ENCODE data around the gene CTNND2.

Gene CTNND2

DNA sequence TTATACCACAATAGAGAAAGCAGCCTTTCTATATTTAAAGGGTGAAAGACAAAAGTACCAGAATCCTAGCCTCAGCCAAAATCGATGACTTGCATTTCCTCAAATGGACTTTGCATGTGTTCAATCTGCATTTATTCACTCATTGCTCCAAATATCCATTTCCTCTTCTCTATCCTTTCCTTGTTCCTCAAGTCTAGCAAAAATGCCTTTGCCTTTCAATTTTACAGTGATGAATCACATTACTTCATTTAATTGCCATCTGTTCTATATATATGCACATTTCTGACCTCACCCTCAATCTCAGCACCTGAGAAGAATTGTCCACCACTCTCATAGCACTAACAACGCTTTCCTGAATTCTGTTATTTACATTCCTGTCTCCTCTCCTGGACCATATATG, 329.5 kb downstream of the CTNND2 start:
- TF ChIP-seq, protein P1, sequence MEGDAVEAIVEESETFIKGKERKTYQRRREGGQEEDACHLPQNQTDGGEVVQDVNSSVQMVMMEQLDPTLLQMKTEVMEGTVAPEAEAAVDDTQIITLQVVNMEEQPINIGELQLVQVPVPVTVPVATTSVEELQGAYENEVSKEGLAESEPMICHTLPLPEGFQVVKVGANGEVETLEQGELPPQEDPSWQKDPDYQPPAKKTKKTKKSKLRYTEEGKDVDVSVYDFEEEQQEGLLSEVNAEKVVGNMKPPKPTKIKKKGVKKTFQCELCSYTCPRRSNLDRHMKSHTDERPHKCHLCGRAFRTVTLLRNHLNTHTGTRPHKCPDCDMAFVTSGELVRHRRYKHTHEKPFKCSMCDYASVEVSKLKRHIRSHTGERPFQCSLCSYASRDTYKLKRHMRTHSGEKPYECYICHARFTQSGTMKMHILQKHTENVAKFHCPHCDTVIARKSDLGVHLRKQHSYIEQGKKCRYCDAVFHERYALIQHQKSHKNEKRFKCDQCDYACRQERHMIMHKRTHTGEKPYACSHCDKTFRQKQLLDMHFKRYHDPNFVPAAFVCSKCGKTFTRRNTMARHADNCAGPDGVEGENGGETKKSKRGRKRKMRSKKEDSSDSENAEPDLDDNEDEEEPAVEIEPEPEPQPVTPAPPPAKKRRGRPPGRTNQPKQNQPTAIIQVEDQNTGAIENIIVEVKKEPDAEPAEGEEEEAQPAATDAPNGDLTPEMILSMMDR (IDR thresholded peaks at IDR 0.05; ENCODE audit: insufficient read depth, low read length, missing control alignments): no peak
- no peak overlapping the region for H3K4me3 ChIP-seq (ENCODE audit: low read depth, low read length)
- DNase-seq (ENCODE audit: low read depth, low spot score): no peak
- CTCF ChIA-PET: no interaction called here
- POLR2A ChIA-PET: no interaction called here

DNA sequence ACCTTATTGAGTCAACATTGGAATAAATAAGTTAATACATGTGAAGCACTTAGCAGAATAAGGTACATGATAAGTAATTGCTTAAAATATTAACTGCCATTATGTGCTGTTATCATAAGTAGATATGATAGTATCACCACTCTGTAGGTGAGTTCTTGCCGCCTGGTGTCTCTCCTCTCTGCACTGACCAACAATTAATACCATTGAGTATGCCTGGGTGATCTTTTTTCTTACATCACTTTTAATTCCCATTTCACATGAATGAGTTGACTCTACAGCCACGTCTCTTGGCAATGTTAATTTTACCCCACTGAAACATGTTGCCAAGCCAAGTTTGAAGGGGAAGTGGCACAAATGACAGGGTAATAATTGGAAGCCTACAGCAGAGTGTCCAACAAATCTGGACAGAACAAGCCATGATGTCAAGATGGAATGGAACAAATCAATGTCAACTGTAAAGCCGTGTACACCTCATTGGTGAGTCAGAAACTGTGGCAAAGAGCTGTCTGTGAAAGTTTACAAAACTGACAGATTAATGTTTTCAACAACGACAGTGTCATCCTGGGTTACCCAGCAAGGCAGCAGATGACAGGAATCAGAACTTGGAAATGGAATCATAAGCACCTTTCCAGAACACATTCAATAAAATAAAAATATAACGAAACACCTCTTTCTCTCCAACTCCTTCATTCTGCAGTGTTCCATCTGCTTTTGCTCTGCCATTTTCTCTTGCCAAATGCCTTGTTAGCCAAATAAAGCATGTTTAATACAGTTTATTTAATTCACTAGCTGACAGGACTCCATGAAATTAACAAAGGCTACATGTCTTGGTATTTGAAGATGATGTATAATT, 330.9 kb downstream of the CTNND2 start:
- CTCF ChIA-PET: no interaction called here
- no peak overlapping the region for H3K4me3 ChIP-seq (ENCODE audit: low read depth, low read length)
- POLR2A ChIA-PET: no interaction called here
- DNase-seq (ENCODE audit: low read depth, low spot score): no peak
- TF ChIP-seq, protein P1 (IDR thresholded peaks at IDR 0.05; ENCODE audit: insufficient read depth, low read length, missing control alignments): no peak

DNA sequence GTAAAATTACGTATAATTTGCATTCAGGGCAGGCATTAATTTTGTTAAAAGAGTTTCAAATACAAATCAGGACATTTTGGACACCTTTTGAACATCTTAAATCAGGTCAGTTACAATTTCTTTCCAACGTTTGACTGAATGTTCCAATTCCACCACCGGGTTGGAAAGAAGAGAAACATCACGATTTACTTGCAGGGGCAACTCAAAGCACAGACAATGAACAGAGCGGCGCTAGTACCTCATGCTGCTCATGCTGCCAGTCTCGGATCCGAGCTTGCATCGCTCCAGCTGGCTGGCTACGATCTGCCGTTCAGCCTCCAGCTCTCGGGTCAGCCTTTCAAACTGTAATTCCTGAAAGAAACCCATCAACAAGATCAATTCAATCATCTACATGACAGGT, 339.5 kb downstream of the CTNND2 start:
- TF ChIP-seq, protein P1 (IDR thresholded peaks at IDR 0.05; ENCODE audit: insufficient read depth, low read length, missing control alignments): no peak
- H3K4me3 ChIP-seq (ENCODE audit: low read depth, low read length): no peak overlapping the region
- ChIA-PET POLR2A (no interaction called here), CTCF (no interaction called here)
- DNase-seq (ENCODE audit: low read depth, low spot score): no peak

DNA sequence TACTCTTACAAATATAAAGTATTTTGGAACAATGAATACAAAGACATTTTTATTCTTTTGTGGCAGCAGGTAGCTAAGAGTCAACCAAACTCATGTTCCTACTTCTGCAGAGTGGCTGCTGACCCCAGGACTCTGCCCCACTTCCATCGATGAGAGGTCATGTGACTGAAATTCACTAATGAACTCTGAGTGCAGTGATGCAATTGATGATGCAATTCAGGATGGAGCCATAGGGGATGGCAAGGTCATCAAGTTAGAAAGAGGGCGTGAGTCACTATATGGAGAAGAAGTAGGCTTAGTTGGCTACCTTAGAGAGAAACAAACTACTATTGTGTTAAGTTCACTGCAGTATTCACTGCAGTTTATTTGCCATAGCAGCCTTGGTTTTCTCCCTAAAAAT, 340.4 kb downstream of the CTNND2 start:
- no peak for DNase-seq (ENCODE audit: low read depth, low spot score)
- no peak overlapping the region for H3K4me3 ChIP-seq (ENCODE audit: low read depth, low read length)
- CTCF ChIA-PET: no interaction called here
- TF ChIP-seq, protein P1 (IDR thresholded peaks at IDR 0.05; ENCODE audit: insufficient read depth, low read length, missing control alignments): no peak
- POLR2A ChIA-PET: no interaction called here

DNA sequence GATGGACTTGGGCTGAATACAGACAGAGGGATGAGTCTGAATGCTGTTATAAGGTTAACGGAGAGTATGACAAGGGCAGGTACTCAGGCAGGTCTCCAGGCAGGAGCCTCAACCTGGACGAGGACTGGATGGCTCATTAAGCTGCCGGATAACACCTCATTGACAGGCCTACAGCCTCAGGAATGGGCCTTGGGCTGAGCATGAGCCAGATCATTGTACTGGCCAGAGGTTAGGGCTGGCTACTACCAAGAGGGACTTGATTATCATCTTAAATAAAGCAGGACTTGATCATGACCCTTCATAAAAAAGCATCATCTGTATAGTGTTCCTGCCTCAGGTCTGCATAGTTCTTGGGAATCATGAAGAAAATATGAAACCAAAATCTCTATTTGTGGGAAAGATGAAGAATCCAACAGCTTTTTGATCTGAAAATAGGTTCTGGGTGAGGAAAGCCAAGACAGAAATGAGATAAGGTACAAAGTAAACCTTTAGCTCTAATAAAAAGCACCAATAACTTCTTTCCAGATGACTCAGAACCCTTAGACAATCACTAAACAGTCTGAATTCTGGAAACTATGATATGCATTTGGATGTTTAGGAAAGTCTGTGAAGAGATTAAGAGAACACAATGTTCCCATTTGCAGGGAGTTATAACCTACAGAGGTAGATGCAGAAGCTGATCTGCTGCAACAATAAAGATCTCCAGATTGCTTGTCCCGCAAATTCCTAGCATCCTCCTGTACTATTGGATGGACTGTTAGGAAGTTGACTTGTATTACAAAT, 343.1 kb downstream of the CTNND2 start:
- TF ChIP-seq, protein P1 (IDR thresholded peaks at IDR 0.05; ENCODE audit: insufficient read depth, low read length, missing control alignments): no peak
- CTCF ChIA-PET: no interaction called here
- no peak for DNase-seq (ENCODE audit: low read depth, low spot score)
- no peak overlapping the region for H3K4me3 ChIP-seq (ENCODE audit: low read depth, low read length)
- POLR2A ChIA-PET: no interaction called here

DNA sequence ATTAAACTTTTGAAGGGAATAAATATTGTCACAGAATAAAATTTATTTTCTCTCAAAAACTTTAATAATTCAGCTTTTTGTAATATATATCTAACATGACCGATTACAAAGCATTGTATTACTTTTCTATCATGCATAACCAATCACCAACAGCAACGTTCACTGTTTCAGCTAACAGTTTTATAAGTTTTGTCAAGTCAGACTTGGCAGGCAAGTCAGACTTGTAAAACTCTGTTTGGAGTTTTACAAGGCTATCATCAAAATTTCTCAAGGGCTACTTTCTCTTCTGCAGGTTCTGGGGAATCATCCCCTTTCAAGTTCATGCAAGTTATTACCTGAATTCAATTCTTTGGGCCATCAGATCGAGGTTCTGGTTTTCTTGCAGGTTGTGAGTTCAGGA, 347.2 kb downstream of the CTNND2 start:
- CTCF ChIA-PET: no interaction called here
- no peak for DNase-seq (ENCODE audit: low read depth, low spot score)
- TF ChIP-seq, protein P1 (IDR thresholded peaks at IDR 0.05; ENCODE audit: insufficient read depth, low read length, missing control alignments): no peak
- H3K4me3 ChIP-seq (ENCODE audit: low read depth, low read length): no peak overlapping the region
- POLR2A ChIA-PET: no interaction called here
